ENCODE data around the gene RHBDD3.

Gene RHBDD3

GRCh38 chr22:29269230-29269604 lies 1.4 kb upstream of the RHBDD3 start:
- no peak for FAIRE-seq

GRCh38 chr22:29268511-29269229 lies 889 bp upstream of the RHBDD3 start:
- no peak for FAIRE-seq

GRCh38 chr22:29267462-29267857 lies 321 bp downstream of the RHBDD3 start:
- no peak for FAIRE-seq

GRCh38 chr22:29266564-29267461 lies 968 bp downstream of the RHBDD3 start:
- no peak for FAIRE-seq

GRCh38 chr22:29265929-29266328 lies 1.9 kb downstream of the RHBDD3 start:
- FAIRE-seq: no peak

GRCh38 chr22:29265305-29265704 lies 2.5 kb downstream of the RHBDD3 start:
- FAIRE-seq: no peak

- FAIRE-seq: no peak
These were observed 3.9 kb downstream of the RHBDD3 start for GRCh38 chr22:29263791-29264276.

GRCh38 chr22:29260601-29261315 lies 7.0 kb downstream of the RHBDD3 start:
- FAIRE-seq: no peak

- no peak for FAIRE-seq
These were observed 7.7 kb downstream of the RHBDD3 start for GRCh38 chr22:29260031-29260560.

- no peak for FAIRE-seq
These were observed 8.4 kb downstream of the RHBDD3 start for GRCh38 chr22:29259253-29259899.

GRCh38 chr22:29258407-29259252 lies 9.2 kb downstream of the RHBDD3 start:
- no peak for FAIRE-seq

GRCh38 chr22:29257751-29258181 lies 10.0 kb downstream of the RHBDD3 start:
- FAIRE-seq: no peak

- FAIRE-seq: no peak
These were observed 11.0 kb downstream of the RHBDD3 start for GRCh38 chr22:29256606-29257325.

GRCh38 chr22:29255064-29255621 lies 12.6 kb downstream of the RHBDD3 start:
- no peak for FAIRE-seq

- no peak for FAIRE-seq
These were observed 13.5 kb downstream of the RHBDD3 start for GRCh38 chr22:29254286-29254660.

GRCh38 chr22:29253561-29254285 lies 14.1 kb downstream of the RHBDD3 start:
- FAIRE-seq: no peak

GRCh38 chr22:29251981-29252911 lies 15.5 kb downstream of the RHBDD3 start:
- no peak for FAIRE-seq

- FAIRE-seq: no peak
These were observed 16.5 kb downstream of the RHBDD3 start for GRCh38 chr22:29251265-29251664.
